Fibroblast of lung (primary cell): Measurements from ENCODE around the gene ELMO1. TPM values are rescaled to one million over a fixed set of nuclear protein-coding genes. Genes with fewer than 3 reads are reported as not detected.

Experiments used
- DNase-seq, 2 donors: peaks; one replicate each; pipeline versions ENCODE4 v3.0.0 to v3.0.0-alpha.2; 2010; ENCODE audit warnings: low read depth in 2 of 2
- H2AFZ ChIP-seq: 2 replicates; pipeline ENCODE4 v1.5.1; 2012; ENCODE audit warnings: low read length, control low read depth, inconsistent platforms
- H3K27ac ChIP-seq: 2 replicates; pipeline ENCODE4 v1.5.1; 2011; ENCODE audit warnings: low read length, control low read depth; ENCODE audit not compliant: insufficient read depth
- H3K27me3 ChIP-seq: 2 replicates; pipeline ENCODE4 v1.5.1; 2011; ENCODE audit warnings: mild to moderate bottlenecking, low read length; ENCODE audit not compliant: control insufficient read depth, insufficient read depth
- H3K36me3 ChIP-seq: 2 replicates; pipeline ENCODE4 v1.5.1; 2011; ENCODE audit warnings: low read length; ENCODE audit not compliant: control insufficient read depth, insufficient read depth
- H3K4me1 ChIP-seq: 2 replicates; pipeline ENCODE4 v1.5.1; 2011; ENCODE audit warnings: low read length; ENCODE audit not compliant: control insufficient read depth, insufficient read depth; ENCODE audit errors: extremely low read depth
- H3K4me2 ChIP-seq: 2 replicates; pipeline ENCODE4 v1.5.1; 2011; ENCODE audit warnings: low read length, control low read depth; ENCODE audit not compliant: insufficient read depth; ENCODE audit errors: extremely low read depth
- H3K4me3 ChIP-seq, 4 experiments: fragments of 200-600 bp in 1 of 4; sonication (generic) in 1 of 4; replicated peaks in 1 of 4; 2 replicates each; pipeline ENCODE4 v1.5.1; 2011 to 2016; ENCODE audit warnings: low read length in 4 of 4, low read depth in 3 of 4, mild to moderate bottlenecking in 3 of 4, control low read depth in 2 of 4, inconsistent platforms in 1 of 4, mixed read lengths in 1 of 4; ENCODE audit not compliant: insufficient read depth in 1 of 4; ENCODE audit errors: control extremely low read depth in 1 of 4
- H3K79me2 ChIP-seq: 2 replicates; pipeline ENCODE4 v1.5.1; 2012; ENCODE audit warnings: mild to moderate bottlenecking, low read length, inconsistent platforms; ENCODE audit not compliant: control insufficient read depth, insufficient read depth
- H3K9ac ChIP-seq: 2 replicates; pipeline ENCODE4 v1.5.1; 2011; ENCODE audit warnings: mild to moderate bottlenecking, low read length, control low read depth; ENCODE audit not compliant: insufficient read depth
- H3K9me3 ChIP-seq: 2 replicates; pipeline ENCODE4 v1.5.1; 2012; ENCODE audit warnings: low read depth, low read length; ENCODE audit not compliant: control insufficient read depth, insufficient read depth
- H4K20me1 ChIP-seq: 2 replicates; pipeline ENCODE4 v1.5.1; 2011; ENCODE audit warnings: low read length; ENCODE audit not compliant: control insufficient read depth, insufficient read depth; ENCODE audit errors: extremely low read depth
- EZH2 ChIP-seq: IDR thresholded peaks from 2 replicates; pipeline ENCODE4 v1.5.1; 2012; ENCODE audit warnings: low read length, control low read depth, mild to moderate bottlenecking; ENCODE audit errors: missing control alignments
- polyA plus RNA-seq, 2 donors: library from polyadenylated mRNA; depleted of rRNA in 1 of 2; stranded (reverse) in 1 of 2; unstranded in 1 of 2; fragments of >200 nt; gene quantifications; 2 replicates each; pipeline ENCODE4 v1.2.1, GENCODE V29; 2011 to 2012; ENCODE audit warnings: missing spikeins in 1 of 2
- total RNA-seq: library from RNA; depleted of rRNA; stranded (reverse); fragments of >200 nt; gene quantifications from 2 replicates; pipeline ENCODE4 v1.2.1, GENCODE V29; 2014
- TF ChIP-seq, protein P1 (sequence below), 2 donors: IDR thresholded peaks in 1 of 2; conservative IDR thresholded peaks in 1 of 2; 1 replicate in 1 of 2; 2 replicates in 1 of 2; pipeline ENCODE4 v1.5.1; 2011 to 2012; ENCODE audit warnings: low read length in 2 of 2, control low read depth in 1 of 2, inconsistent platforms in 1 of 2, low read depth in 1 of 2, mild to moderate bottlenecking in 1 of 2

ELMO1 gene
- total and polyA plus RNA-seq, 2 donors (not counting 1 experiment from before 2014, with no cell fraction given), result 0.50 TPM; not detected in 1

DNA sequence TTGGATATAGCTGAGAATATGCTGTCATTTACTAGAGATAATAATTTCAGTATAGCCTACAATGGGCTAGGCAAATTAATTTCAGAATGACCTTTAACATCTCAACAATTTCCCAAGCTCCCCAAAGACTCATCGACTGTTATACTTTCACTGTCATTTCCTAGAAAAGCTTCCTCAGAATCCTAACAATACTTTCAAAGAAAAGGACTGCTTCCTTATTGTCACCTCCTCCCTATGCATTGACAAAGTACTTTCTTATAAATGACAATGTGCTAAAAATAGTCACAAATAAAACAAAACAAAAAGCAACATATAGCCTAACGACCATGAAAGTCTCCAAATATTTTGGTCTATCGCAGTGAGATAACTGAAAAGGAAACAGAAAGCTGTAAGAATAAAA, 272.6 kb downstream of the ELMO1 start:
- Histone ChIP-seq H3K4me1 (no peaks in the 10 kb centered on the region), H4K20me1 (no peaks in the 10 kb centered on the region), H3K9me3 (no peaks in the 10 kb centered on the region), H3K4me3 (no peak overlapping the region), H2AFZ (no peak overlapping the region), H3K9ac (no peak overlapping the region), H3K27ac (no peak overlapping the region), H3K36me3 (no peaks in the 10 kb centered on the region), H3K4me2 (no peak overlapping the region), H3K79me2 (no peaks in the 10 kb centered on the region), H3K27me3 (no peaks in the 10 kb centered on the region)
- no peak for DNase-seq
- TF ChIP-seq, protein P1, sequence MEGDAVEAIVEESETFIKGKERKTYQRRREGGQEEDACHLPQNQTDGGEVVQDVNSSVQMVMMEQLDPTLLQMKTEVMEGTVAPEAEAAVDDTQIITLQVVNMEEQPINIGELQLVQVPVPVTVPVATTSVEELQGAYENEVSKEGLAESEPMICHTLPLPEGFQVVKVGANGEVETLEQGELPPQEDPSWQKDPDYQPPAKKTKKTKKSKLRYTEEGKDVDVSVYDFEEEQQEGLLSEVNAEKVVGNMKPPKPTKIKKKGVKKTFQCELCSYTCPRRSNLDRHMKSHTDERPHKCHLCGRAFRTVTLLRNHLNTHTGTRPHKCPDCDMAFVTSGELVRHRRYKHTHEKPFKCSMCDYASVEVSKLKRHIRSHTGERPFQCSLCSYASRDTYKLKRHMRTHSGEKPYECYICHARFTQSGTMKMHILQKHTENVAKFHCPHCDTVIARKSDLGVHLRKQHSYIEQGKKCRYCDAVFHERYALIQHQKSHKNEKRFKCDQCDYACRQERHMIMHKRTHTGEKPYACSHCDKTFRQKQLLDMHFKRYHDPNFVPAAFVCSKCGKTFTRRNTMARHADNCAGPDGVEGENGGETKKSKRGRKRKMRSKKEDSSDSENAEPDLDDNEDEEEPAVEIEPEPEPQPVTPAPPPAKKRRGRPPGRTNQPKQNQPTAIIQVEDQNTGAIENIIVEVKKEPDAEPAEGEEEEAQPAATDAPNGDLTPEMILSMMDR (conservative IDR thresholded peaks at IDR 0.05 in 1 of 2, IDR thresholded peaks at IDR 0.05 in 1 of 2; ENCODE audit: low read depth in 1 of 2, low read length in 2 of 2), result no peak
- no peak for TF ChIP-seq EZH2

DNA sequence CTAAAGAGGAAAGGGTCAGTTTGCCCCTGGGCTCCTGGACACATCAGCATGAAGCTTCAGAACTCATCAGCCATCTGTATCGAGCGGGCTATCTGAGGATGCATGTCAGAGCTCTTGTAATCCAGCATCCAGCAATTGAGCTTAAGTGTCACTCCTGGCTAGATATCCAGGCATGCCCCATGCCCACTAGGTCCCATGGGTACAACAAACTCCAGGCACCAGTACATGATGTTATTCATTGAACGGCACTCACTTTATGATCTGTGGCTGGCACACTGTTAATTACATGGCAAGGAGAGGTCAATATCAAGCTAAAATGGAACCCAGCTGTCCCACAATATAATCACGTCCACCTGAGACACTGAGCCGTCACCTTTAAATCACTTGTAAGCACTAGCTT, 274.2 kb downstream of the ELMO1 start:
- Histone ChIP-seq H2AFZ (no peak overlapping the region), H3K79me2 (no peaks in the 10 kb centered on the region), H3K27me3 (no peaks in the 10 kb centered on the region), H4K20me1 (no peaks in the 10 kb centered on the region), H3K27ac (no peak overlapping the region), H3K4me1 (no peaks in the 10 kb centered on the region), H3K4me2 (no peak overlapping the region), H3K36me3 (no peaks in the 10 kb centered on the region), H3K9ac (no peak overlapping the region), H3K4me3 (no peak overlapping the region), H3K9me3 (no peaks in the 10 kb centered on the region)
- DNase-seq, result no peak
- TF ChIP-seq, protein P1 (conservative IDR thresholded peaks at IDR 0.05 in 1 of 2, IDR thresholded peaks at IDR 0.05 in 1 of 2; ENCODE audit: low read depth in 1 of 2, low read length in 2 of 2), result no peak
- TF ChIP-seq EZH2, result no peak

DNA sequence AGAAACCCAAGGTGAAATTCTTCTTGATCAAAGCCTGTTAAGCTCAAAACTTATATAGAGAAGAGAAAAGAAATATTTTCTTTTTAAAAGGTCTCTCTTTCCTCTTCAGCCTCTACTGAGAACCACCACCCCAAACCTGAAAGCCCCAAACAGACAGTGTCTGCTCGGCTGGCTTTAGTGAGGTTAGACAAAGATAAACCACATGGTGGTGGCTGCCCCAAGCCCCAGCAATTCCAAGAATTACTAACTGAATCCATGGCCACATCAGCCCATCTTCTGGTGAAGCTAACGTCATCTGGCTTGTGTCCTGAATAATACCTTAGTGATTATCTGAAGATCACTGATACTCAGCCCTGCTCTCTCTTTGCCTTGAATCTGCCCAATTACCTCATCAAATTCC, 275.0 kb downstream of the ELMO1 start:
- no peaks in the 10 kb centered on the region for H4K20me1 ChIP-seq
- H3K9ac ChIP-seq, result no peak overlapping the region
- H3K4me3 ChIP-seq, result no peak overlapping the region
- H3K4me2 ChIP-seq, result no peak overlapping the region
- H3K9me3 ChIP-seq, result no peaks in the 10 kb centered on the region
- no peaks in the 10 kb centered on the region for H3K36me3 ChIP-seq
- TF ChIP-seq, protein P1 (conservative IDR thresholded peaks at IDR 0.05 in 1 of 2, IDR thresholded peaks at IDR 0.05 in 1 of 2; ENCODE audit: low read depth in 1 of 2, low read length in 2 of 2), result no peak
- no peak for TF ChIP-seq EZH2
- no peaks in the 10 kb centered on the region for H3K4me1 ChIP-seq
- DNase-seq, result no peak
- H2AFZ ChIP-seq, result no peak overlapping the region
- H3K27me3 ChIP-seq, result no peaks in the 10 kb centered on the region
- H3K79me2 ChIP-seq, result no peaks in the 10 kb centered on the region
- H3K27ac ChIP-seq, result no peak overlapping the region
